Mesendoderm (in vitro differentiated cells): ENCODE data around the gene TSC1. TPM values are rescaled to one million over a fixed set of nuclear protein-coding genes. Genes with fewer than 3 reads are reported as not detected.

Experiments used
- DNase-seq: peaks from one replicate; pipeline ENCODE4 v3.0.0; 2013
- H2AK5ac ChIP-seq: 2 replicates; pipeline ENCODE4 v1.6.1; 2013; ENCODE audit warnings: low read length, inconsistent platforms
- H2BK120ac ChIP-seq: 2 replicates; pipeline ENCODE4 v1.6.1; 2013; ENCODE audit warnings: low read depth, mild to moderate bottlenecking, low read length, moderate library complexity, mixed read lengths
- H2BK15ac ChIP-seq: replicated peaks from 2 replicates; pipeline ENCODE4 v1.6.1; 2013; ENCODE audit warnings: low read depth, mild to moderate bottlenecking, moderate library complexity
- H2BK5ac ChIP-seq: 2 replicates; pipeline ENCODE4 v1.6.1; 2013; ENCODE audit warnings: low read length, inconsistent platforms
- H3K18ac ChIP-seq: 2 replicates; pipeline ENCODE4 v1.6.1; 2013; ENCODE audit warnings: mild to moderate bottlenecking, low read length, mixed read lengths
- H3K23ac ChIP-seq: one replicate; pipeline ENCODE4 v1.6.1; 2013; ENCODE audit warnings: low read length
- H3K27ac ChIP-seq: 2 replicates; pipeline ENCODE4 v1.5.1; 2013; ENCODE audit warnings: low read depth, mild to moderate bottlenecking, inconsistent platforms, low read length, moderate library complexity
- H3K27me3 ChIP-seq: 2 replicates; pipeline ENCODE4 v1.6.1; 2013; ENCODE audit warnings: low read length, control low read depth, mild to moderate bottlenecking, inconsistent platforms; ENCODE audit not compliant: insufficient read depth, poor library complexity
- H3K36me3 ChIP-seq: 2 replicates; pipeline ENCODE4 v1.6.1; 2013; ENCODE audit warnings: low read length, inconsistent platforms; ENCODE audit not compliant: control insufficient read depth, insufficient read depth
- H3K4ac ChIP-seq: one replicate; pipeline ENCODE4 v1.6.1; 2013; ENCODE audit warnings: low read depth, mild to moderate bottlenecking, low read length, moderate library complexity
- H3K4me1 ChIP-seq: 2 replicates; pipeline ENCODE4 v1.6.1; 2013; ENCODE audit warnings: low read depth, low read length, inconsistent platforms; ENCODE audit not compliant: control insufficient read depth
- H3K4me2 ChIP-seq: 2 replicates; pipeline ENCODE4 v1.6.1; 2013; ENCODE audit warnings: low read length
- H3K4me3 ChIP-seq: 2 replicates; pipeline ENCODE4 v1.5.1; 2013; ENCODE audit warnings: mild to moderate bottlenecking, low read length
- H3K56ac ChIP-seq: one replicate; pipeline ENCODE4 v1.6.1; 2013; ENCODE audit warnings: low read length
- H3K79me1 ChIP-seq: 2 replicates; pipeline ENCODE4 v1.6.1; 2013; ENCODE audit warnings: low read length, inconsistent platforms
- H3K79me2 ChIP-seq: 2 replicates; pipeline ENCODE4 v1.6.1; 2013; ENCODE audit warnings: mild to moderate bottlenecking, low read length; ENCODE audit not compliant: control insufficient read depth, insufficient read depth
- H3K9ac ChIP-seq: 2 replicates; pipeline ENCODE4 v1.6.1; 2013; ENCODE audit warnings: low read length, inconsistent platforms
- H4K5ac ChIP-seq: one replicate; pipeline ENCODE4 v1.6.1; 2013; ENCODE audit warnings: low read length
- H4K8ac ChIP-seq: one replicate; pipeline ENCODE4 v1.6.1; 2013; ENCODE audit warnings: low read depth, mild to moderate bottlenecking, control low read depth, low read length, moderate library complexity
- WGBS: extraction: QIAGEN DNeasy Blood & Tissue Kit; methylation state at CpG from one replicate; pipeline ENCODE4 v1.1.7; 2013; ENCODE audit warnings: low lambda C conversion rate, missing lambda C conversion rate; ENCODE audit not compliant: insufficient coverage; ENCODE audit errors: extremely low coverage; 5-methylcytosine and 5-hydroxymethylcytosine counted together
- small RNA-seq: library from polyadenylated mRNA; stranded (forward); fragments of <200 nt; extraction: miRNeasy Mini kit (QIAGEN cat#:217004); gene quantifications from one replicate; pipeline ENCODE3, GENCODE V24; 2013; ENCODE audit not compliant: insufficient read depth

Gene TSC1

DNA sequence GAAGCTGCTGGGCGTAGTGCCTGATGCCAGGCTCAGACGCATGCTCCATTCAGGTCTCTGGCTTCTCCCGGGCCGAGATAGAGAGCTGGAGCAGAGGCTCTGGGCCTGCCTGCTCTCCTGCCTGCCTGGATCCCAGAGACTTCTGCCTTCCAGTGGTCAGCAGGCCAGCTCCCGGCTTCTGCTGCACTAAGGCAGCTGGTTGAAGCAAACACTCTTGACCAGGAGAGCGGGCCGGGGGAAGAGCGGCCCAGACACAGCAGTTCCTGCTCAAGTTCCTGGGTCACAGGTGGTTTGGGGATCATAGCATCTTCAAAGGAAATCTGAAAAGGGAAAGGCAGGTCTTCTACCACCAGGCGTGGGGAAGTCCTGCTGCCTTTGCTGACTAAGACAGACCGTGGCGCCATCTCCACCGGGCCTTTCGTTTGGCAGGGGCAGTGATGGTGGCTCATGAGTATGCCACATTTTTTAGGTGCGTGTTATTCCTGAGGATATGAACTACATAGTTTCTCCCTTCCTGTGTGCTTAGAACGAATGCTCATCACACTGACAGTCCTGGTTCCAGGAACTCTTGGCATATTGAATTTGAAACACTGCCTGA is 97.4 kb downstream of the TSC1 start:
- H3K4me3 ChIP-seq = no peak overlapping the region
- H3K18ac ChIP-seq = no peak overlapping the region
- no peak overlapping the region for H3K4ac ChIP-seq
- no peak overlapping the region for H2BK15ac ChIP-seq
- H3K4me2 ChIP-seq = no peak overlapping the region
- no peak overlapping the region for H2BK5ac ChIP-seq
- H3K27me3 ChIP-seq = no peaks in the 10 kb centered on the region
- no peaks in the 10 kb centered on the region for H3K36me3 ChIP-seq
- H3K27ac ChIP-seq = no peak overlapping the region
- H2AK5ac ChIP-seq = no peak overlapping the region
- H4K8ac ChIP-seq = no peak overlapping the region
- H2BK120ac ChIP-seq = no peak overlapping the region
- H3K56ac ChIP-seq = no peak overlapping the region
- H3K23ac ChIP-seq = no peak overlapping the region
- H3K79me2 ChIP-seq = no peaks in the 10 kb centered on the region
- DNase-seq = no peak
- no peaks in the 10 kb centered on the region for H3K79me1 ChIP-seq
- H4K5ac ChIP-seq = no peak overlapping the region
- no peak overlapping the region for H3K9ac ChIP-seq
- no peaks in the 10 kb centered on the region for H3K4me1 ChIP-seq
- no CpG with 5 or more reads among the region's 15 CpGs for WGBS

DNA sequence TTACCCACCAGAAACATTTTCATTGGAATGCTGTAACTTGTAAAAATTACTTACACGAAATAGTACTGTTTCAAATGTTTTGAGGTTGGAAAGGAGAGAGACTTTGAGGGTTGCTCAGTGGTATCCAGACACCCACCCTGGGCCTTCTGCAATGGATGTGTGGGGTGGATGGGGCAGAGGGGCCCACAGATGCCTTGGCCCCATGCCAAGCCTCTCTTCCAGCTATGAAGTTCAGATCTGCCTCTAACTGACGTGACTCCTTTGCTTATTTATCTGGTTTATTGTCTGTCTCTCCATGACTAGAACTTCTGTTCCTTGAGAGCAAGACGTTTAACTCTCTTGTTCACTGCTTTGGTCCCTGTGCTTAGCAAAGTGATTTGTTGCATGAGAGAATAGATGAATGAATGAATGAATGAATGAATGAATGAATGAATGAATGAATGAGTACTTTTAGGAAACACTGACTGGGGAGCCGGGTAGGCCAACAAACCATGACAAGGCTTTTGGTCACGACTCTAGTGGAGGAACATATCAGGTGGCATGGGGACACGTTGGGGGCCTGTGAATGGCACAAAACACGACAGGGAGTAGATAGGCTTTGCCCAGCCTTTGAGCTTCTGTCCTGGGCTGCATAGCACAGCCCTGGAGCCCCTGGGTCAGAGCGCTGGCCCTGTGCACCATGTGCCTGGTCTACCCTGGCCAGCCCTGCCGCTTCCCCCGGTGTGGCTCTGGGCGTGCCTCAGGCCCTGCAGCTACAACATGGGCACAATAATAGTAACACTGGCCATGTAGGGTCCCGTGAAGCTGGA is 98.1 kb downstream of the TSC1 start:
- Histone ChIP-seq H3K4me2 (no peak overlapping the region), H3K18ac (no peak overlapping the region), H2AK5ac (no peak overlapping the region), H3K36me3 (no peaks in the 10 kb centered on the region), H2BK120ac (no peak overlapping the region), H4K5ac (no peak overlapping the region), H3K4me1 (no peaks in the 10 kb centered on the region), H3K9ac (no peak overlapping the region), H3K27me3 (no peaks in the 10 kb centered on the region), H3K79me1 (no peaks in the 10 kb centered on the region), H3K23ac (no peak overlapping the region), H4K8ac (no peak overlapping the region), H3K27ac (no peak overlapping the region), H3K79me2 (no peaks in the 10 kb centered on the region), H3K4me3 (no peak overlapping the region), H3K4ac (no peak overlapping the region), H3K56ac (no peak overlapping the region), H2BK5ac (no peak overlapping the region), H2BK15ac (no peak overlapping the region)
- no peak for DNase-seq
- WGBS = no CpG with 5 or more reads among the region's 12 CpGs

DNA sequence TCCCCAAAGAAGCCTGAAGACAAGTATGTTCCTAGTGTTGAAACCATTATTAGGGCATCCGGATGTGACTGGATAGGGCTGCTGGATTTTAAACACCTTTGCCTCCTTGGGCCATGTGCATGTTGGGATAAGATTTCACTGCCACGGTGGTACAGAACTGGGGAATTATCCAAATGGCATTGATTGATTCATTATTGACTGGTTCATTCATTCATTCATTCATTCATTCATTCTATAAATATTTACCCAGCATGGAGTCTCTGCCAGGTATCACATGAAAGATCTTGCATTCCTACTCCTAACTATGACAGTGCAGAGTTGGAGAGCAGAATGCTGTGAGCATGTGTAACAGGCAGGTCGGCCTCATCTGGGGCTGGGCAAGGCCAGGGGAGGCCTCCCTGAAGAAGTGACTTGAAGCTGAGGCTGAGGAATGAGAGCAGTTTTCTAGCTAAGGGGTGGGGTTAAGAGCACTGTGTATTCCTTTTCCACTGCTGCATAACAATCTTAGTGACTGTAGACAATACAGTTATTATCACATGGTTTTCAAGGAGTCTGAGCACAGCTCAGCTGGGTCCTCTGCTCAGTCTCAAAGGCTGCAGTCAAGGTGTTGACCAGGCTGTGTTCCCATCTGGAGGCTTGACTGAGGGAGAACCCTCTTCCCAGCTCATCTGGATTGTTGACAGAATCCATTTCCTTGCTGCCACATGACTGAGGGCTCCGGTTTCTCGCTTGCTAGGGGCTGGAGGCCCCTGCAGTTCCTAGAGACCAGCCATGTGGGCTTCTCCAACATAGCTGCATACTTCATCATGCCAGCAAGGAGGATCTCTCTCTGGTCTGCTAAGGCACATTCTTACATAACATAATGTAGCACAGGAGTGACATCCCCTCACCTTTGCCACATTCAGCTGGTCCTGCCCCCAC is 102.0 kb downstream of the TSC1 start:
- Histone ChIP-seq H3K4me2 (no peak overlapping the region), H3K36me3 (no peaks in the 10 kb centered on the region), H3K56ac (no peak overlapping the region), H3K9ac (no peak overlapping the region), H3K18ac (no peak overlapping the region), H2BK120ac (no peak overlapping the region), H4K8ac (no peak overlapping the region), H3K4me1 (no peaks in the 10 kb centered on the region), H3K27me3 (no peaks in the 10 kb centered on the region), H3K4me3 (no peak overlapping the region), H4K5ac (no peak overlapping the region), H2BK15ac (no peak overlapping the region), H3K79me2 (no peaks in the 10 kb centered on the region), H3K27ac (no peak overlapping the region), H3K79me1 (no peaks in the 10 kb centered on the region), H2AK5ac (no peak overlapping the region), H3K4ac (no peak overlapping the region), H2BK5ac (no peak overlapping the region), H3K23ac (no peak overlapping the region)
- WGBS = no CpG with 5 or more reads among the region's 5 CpGs
- DNase-seq = peak; percentile 48

Small RNA genes within 50 kb of the gene (small RNA-seq; reads per million reads assigned to genes)
- gene AL593851.1 (not detected), gene MIR548AW (0.72 reads per million), gene RNU7-21P (not detected)
